Activated naive CD4-positive, alpha-beta T cell treated with anti-CD3 and anti-CD28 coated beads, Interleukin-2, amount 50 U/mL, for 16 hours (primary cell): Measurements from ENCODE around the gene TIGD6.

Source experiments
- DNase-seq: peaks from one replicate; pipeline ENCODE4 v3.0.0-alpha.2; 2020

The TIGD6 gene

DNA sequence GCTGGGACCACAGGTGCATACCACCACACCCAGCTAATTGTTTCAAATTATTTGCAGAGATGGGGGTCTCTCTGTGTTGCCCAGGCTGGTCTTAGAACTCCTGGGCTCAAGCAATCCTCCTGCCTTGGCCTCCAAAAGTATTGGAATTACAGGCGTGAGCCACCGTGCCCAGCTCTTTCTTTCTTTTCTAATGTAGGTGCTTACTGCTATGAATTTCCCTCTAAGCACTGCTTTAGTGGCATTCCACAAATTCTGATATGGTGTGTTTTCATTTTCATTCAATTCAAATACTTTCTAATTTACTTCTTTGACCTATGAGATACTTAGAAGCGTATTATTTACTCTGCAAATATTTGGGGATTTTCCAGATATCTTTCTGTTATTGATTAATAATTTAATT, 15.0 kb upstream of the TIGD6 start:
- DNase-seq = no peak

- no peak for DNase-seq
Observed at GRCh38 chr5:150014456-150014855, 14.0 kb upstream of the TIGD6 start.

GRCh38 chr5:150013931-150014330, 13.5 kb upstream of the TIGD6 start:
- no peak for DNase-seq

DNA sequence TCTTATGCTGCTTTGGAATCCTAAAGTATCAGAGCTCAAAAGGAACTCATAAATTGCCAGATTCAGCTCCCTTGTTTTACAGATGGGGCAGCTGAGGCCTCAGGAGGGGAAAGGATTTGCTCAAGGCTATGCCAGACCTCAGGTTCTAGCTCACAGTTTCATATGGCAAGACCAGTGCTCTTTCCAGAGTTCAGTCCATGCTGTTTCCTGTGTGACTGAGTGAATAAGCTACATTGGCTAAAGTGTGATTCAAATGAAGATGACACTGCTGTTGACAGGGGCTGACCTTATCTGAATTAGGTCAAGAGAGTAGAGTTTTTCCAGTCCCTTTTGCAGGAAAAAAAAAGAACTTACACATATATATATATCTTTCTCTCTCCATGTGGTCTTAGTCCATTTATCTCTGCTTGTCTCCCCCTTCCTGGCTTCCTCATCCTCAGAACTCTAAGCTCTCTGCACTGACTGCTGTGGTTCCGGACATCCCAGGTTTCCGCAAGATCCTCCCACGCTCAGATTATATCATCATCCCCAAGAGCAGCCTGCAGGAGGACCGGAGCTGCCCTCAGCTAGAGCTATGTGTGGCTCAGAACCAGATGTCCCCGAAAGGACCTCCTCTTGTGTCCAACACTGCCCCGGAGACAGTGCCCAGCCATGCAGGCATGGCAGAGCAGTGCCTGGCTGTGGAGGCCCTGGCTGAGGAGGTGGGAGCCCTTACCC, 9.4 kb upstream of the TIGD6 start:
- DNase-seq = no peak

GRCh38 chr5:150007050-150007449, 6.6 kb upstream of the TIGD6 start:
- no peak for DNase-seq

DNA sequence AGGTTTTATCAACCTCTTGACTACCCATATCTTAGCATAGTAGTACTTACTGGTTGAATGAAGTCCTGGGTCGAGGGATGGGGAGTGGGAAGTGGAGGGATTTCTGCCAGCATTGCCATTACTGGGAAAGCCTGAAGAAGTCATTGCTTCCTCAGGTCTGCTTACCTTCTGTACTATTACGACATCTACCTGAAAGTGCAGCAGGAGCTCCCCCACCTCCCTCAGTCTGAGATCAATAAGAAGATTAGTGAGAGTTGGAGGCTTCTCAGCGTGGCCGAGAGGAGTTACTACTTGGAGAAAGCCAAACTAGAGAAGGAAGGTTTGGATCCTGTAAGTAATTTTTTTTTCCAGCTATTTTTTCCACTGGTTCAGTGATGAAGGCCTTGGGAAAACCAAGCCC, 5.9 kb upstream of the TIGD6 start:
- no peak for DNase-seq

- peak; percentile 57 for DNase-seq
Observed at GRCh38 chr5:150001660-150002486, 1.4 kb upstream of the TIGD6 start.

DNA sequence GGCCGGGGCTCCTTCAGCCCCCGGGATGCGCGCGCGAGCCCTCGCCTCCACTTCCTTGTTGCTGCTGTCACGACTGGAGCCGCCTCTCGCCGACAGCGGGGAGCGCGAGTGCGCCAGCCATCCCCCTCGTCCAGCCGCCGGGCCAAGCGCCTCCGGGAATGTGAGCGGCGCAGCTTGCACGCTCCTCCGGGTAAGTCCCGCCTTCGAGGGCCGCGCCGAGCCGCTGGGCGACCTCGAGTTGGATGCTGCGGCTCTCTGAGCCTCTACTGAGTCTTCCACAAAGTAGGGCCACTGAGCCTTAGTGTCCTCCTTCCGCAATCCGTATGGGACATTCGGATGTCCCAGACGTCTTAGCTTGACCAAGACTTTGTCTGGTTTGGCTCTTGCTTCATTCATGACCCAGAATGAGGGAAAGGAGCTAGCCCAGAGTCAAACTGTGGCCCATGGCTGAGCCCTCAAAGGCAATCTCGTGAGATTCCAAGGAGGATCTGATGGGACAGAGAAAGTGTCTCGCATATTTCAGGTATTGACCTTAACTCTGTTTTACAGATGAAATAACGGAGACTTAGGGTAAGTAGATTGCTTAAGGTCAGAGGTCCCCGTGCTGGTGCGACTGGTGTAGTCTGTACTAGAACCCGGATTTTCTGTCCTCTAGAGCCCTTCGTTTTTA, 671 bp upstream of the TIGD6 start:
- peak; percentile 39 for DNase-seq

- no peak for DNase-seq
Observed at GRCh38 chr5:149999866-150000255, 593 bp downstream of the TIGD6 start.

GRCh38 chr5:149999359-149999758, 1.1 kb downstream of the TIGD6 start:
- no peak for DNase-seq

GRCh38 chr5:149998281-149998680, 2.2 kb downstream of the TIGD6 start:
- DNase-seq = no peak

- DNase-seq = no peak
Observed at GRCh38 chr5:149996205-149996890, 4.1 kb downstream of the TIGD6 start.

DNA sequence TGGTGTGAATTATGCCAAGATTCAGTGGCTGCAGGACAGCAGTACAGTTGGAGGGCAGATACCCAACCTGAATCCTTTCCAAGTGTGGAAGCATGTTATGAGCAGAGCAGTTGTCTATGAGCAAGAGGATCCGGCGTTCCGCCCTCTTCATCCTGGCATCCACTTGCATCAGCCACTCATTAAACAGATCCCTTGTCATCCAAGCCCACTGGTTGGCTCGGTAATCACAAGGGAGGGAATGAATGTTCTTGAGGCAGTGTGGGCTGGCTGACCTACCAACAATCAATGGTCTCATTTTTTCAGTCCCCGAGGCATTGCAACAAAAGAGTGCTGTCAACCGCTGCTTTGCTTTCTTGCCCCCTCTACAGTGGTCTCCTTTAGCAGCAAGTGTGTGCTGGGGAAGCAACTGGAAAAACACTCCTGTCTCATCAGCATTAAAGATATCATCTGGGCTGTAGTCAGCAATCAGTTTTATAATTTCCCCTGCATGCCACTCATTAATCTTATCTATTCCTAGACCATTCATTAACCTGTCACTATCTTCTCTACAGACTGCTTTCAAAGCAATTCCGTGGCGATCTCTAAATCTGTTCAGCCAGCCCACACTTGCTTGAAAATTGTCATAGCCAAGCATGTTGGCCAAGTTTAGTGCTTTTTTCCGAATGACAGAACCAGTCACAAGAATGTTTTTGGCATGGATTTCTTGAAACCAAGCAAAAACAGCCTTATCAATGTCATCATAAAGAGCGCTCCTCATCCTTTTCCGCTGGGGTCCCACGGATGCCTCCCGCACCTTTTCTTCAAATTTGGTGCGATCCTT, 4.9 kb downstream of the TIGD6 start:
- DNase-seq = no peak

- no peak for DNase-seq
Observed at GRCh38 chr5:149993471-149993870, 7.0 kb downstream of the TIGD6 start.

DNA sequence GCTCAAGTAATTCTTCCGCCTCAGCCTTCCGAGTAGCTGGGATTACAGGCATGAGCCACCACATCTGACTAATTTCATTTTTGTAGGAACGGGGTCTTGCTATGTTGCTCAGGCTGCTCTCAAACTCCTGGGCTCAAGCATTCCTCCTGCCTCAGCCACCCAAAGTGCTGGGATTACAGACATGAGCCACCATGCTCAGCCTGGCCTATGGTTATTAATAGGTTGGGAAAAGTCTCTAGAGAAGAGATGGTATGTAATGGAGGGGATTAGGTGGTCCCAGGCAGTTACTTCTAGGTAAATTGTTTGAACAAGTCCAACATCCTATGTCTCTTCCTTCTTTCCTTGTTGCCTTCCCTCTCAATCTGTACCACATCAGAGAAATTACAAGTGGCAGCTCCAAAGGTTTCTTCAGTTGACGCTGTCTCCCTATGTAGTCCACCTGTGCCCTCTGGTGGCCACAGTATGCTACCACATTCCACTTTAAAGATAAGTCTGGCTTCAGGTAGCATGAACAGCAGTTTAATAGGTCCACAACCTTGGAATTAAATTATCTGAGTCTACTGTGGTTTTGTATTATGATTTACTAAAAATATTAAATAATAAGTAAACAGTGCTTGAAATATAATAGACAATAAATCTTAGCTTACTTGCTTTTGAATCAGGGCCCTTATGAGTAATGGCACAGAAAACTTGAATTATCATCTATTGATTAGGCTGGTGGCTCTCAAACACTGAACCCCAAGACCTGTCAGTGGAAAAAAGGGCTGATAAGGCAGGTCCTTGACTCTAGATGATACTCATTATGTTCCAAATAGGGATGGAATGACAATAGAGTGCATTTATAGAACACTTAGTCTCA, 9.7 kb downstream of the TIGD6 start:
- peak; percentile 69 for DNase-seq

GRCh38 chr5:149988126-149988525, 12.3 kb downstream of the TIGD6 start:
- DNase-seq = no peak

DNA sequence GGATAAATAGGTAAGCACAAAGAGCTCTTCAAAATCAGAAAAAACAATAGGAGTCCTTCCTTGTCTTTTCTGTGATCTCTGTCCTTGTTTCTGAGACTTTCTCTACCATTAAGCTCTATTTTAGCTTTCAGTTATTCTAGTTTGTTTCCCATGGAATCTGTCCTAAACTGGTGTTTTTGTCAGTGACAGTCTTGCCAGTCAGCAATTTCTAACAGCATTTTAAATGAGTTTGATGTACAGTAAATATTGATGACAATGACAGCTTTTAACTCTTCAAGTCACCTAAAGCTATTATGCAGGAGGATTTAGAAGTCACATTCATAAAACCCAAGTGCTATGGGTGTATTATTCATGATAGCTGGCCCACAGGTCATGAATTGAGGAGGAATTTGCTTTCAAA, 17.9 kb downstream of the TIGD6 start:
- DNase-seq = no peak

DNA sequence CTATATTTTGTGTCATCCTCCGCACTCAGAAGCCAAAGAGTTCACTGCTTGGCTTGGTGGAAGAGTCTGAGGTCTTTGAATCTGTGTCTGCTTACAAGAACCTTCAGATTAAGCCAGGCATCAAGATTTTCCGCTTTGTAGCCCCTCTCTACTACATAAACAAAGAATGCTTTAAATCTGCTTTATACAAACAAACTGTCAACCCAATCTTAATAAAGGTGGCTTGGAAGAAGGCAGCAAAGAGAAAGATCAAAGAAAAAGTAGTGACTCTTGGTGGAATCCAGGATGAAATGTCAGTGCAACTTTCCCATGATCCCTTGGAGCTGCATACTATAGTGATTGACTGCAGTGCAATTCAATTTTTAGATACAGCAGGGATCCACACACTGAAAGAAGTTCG, 19.2 kb downstream of the TIGD6 start:
- DNase-seq = no peak

- DNase-seq = no peak
Observed at GRCh38 chr5:149979896-149980295, 20.6 kb downstream of the TIGD6 start.

DNA sequence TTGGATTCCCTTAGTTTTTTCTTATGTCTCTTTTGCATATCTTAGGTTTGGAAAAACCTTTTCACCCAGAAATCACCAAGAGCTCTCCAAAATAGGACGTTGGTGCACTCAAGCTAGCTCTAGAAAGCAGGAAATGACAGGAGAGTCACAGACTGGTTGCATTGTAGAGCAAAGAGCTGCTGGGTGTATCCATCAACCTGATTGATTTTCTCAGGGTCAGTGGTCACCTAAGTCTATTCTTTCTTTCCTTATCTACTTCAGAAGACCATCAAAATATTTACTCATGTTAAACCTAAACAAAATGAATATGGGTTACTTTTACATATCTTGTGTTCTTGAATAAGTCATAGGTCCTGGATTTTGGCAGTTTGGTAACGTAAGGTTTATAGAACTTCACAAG, 25.0 kb downstream of the TIGD6 start:
- DNase-seq = no peak

GRCh38 chr5:149969181-149969930, 31.1 kb downstream of the TIGD6 start:
- DNase-seq = no peak
